ENCODE data around the gene NPAS2.

Gene NPAS2

DNA sequence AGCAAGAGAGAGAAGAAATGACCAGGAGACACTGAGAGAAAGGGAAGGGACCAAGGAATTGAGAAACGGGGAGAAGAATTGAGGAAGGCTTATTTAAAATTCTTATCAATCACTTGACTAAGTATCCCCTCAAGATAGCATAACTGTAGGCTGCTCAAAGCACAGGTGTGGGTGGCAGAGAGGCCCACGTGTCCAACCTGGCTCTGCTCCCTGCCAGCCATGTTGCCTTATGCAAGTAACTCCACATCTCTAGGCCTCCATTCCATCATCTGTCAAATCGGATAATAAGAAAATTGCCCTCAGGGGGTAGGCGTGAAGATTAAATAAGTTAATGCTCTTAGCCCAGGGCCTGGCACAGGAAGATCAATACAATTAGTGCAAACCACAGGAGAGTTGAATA is 7.4 kb upstream of the NPAS2 start:
- TF ChIP-seq, protein P1, sequence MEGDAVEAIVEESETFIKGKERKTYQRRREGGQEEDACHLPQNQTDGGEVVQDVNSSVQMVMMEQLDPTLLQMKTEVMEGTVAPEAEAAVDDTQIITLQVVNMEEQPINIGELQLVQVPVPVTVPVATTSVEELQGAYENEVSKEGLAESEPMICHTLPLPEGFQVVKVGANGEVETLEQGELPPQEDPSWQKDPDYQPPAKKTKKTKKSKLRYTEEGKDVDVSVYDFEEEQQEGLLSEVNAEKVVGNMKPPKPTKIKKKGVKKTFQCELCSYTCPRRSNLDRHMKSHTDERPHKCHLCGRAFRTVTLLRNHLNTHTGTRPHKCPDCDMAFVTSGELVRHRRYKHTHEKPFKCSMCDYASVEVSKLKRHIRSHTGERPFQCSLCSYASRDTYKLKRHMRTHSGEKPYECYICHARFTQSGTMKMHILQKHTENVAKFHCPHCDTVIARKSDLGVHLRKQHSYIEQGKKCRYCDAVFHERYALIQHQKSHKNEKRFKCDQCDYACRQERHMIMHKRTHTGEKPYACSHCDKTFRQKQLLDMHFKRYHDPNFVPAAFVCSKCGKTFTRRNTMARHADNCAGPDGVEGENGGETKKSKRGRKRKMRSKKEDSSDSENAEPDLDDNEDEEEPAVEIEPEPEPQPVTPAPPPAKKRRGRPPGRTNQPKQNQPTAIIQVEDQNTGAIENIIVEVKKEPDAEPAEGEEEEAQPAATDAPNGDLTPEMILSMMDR (IDR thresholded peaks at IDR 0.05) = no peak
- no peak overlapping the region for H3K4me3 ChIP-seq
- DNase-seq = no peak
- no peaks in the 10 kb centered on the region for H3K36me3 ChIP-seq
- H3K27ac ChIP-seq = no peak overlapping the region
- H3K9me3 ChIP-seq = no peaks in the 10 kb centered on the region
- peaks cover 0 to 16% (median 3%) of the 10 kb centered on the region in 4 donors for H3K4me1 ChIP-seq
- intact Hi-C loops (cut with DNase I; ENCODE audit: low total_unique reads) = no loop called here
- no peaks in the 10 kb centered on the region for H3K27me3 ChIP-seq

DNA sequence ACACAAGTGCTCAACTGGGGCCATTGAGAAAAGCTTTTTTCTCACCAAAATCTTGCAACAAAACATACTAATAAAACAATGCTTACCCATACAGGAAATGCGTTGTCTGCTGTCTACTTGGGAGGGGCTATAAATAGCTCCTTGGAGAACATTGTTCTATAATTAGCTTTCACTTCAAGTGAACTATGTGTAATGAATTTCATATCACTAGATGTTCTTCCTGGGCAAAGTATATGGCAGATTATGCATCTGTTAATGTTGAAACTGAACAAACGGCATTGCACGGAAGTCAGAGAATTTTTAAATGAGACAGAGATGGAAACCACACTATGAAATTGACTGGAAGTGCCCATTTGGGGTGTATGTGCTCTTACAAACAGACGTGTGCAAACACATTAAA is 6.4 kb upstream of the NPAS2 start:
- intact Hi-C loops (cut with DNase I; ENCODE audit: low total_unique reads) = no loop called here
- TF ChIP-seq, protein P1 (IDR thresholded peaks at IDR 0.05) = no peak
- no peaks in the 10 kb centered on the region for H3K36me3 ChIP-seq
- no peak for DNase-seq
- no peak overlapping the region for H3K27ac ChIP-seq
- no peaks in the 10 kb centered on the region for H3K27me3 ChIP-seq
- no peak overlapping the region for H3K4me3 ChIP-seq
- no peaks in the 10 kb centered on the region for H3K9me3 ChIP-seq
- peaks cover 0 to 23% (median 3%) of the 10 kb centered on the region in 4 donors for H3K4me1 ChIP-seq

DNA sequence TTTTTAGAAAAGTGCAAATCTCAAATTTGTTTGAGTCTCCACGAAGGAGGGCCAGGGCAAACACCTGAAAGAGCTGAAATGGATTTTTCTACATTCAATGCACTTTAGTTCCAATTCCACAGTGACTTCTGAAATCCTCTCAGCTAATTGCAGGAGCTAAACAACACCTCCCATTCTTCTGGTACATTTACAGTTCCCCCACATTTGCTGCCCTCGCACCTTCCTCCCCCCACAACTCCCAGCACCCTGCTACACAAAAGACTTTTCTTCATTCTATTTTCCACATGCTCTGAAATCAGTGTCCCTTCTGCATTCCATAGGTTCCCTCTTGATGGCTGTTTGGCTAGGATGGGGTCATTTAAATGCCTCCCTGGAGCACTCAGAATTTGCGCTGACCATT is 5.9 kb upstream of the NPAS2 start:
- no peak for DNase-seq
- no peaks in the 10 kb centered on the region for H3K27me3 ChIP-seq
- TF ChIP-seq, protein P1 (IDR thresholded peaks at IDR 0.05) = no peak
- H3K36me3 ChIP-seq = no peaks in the 10 kb centered on the region
- H3K4me1 ChIP-seq = peaks cover 0 to 26% (median 3%) of the 10 kb centered on the region in 4 donors
- no peaks in the 10 kb centered on the region for H3K9me3 ChIP-seq
- H3K27ac ChIP-seq = no peak overlapping the region
- intact Hi-C loops (cut with DNase I; ENCODE audit: low total_unique reads) = no loop called here
- no peak overlapping the region for H3K4me3 ChIP-seq

DNA sequence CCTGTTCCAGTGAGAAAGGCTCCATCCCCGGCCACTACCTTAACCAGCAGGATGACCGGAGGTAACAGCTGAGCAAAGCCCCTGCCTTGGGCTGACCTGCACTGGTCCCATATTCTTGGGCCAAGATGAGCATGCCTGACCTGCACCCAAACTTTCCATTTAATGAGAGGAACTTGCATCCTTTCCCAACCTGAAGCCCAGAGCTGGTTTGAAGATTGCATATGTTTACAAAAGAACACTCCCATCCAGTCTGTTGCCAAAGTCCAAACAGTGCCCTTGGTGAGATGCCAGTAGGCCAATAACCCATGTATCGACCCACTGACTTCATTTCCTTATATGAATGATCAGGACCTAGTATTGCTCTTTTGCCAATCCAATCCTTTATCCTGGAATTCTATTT is 5.5 kb upstream of the NPAS2 start:
- H3K4me1 ChIP-seq = peaks cover 0 to 29% (median 6%) of the 10 kb centered on the region in 4 donors
- no peaks in the 10 kb centered on the region for H3K36me3 ChIP-seq
- H3K9me3 ChIP-seq = no peaks in the 10 kb centered on the region
- intact Hi-C loops (cut with DNase I; ENCODE audit: low total_unique reads) = no loop called here
- no peak overlapping the region for H3K4me3 ChIP-seq
- H3K27me3 ChIP-seq = no peaks in the 10 kb centered on the region
- no peak for DNase-seq
- TF ChIP-seq, protein P1 (IDR thresholded peaks at IDR 0.05) = no peak
- no peak overlapping the region for H3K27ac ChIP-seq

DNA sequence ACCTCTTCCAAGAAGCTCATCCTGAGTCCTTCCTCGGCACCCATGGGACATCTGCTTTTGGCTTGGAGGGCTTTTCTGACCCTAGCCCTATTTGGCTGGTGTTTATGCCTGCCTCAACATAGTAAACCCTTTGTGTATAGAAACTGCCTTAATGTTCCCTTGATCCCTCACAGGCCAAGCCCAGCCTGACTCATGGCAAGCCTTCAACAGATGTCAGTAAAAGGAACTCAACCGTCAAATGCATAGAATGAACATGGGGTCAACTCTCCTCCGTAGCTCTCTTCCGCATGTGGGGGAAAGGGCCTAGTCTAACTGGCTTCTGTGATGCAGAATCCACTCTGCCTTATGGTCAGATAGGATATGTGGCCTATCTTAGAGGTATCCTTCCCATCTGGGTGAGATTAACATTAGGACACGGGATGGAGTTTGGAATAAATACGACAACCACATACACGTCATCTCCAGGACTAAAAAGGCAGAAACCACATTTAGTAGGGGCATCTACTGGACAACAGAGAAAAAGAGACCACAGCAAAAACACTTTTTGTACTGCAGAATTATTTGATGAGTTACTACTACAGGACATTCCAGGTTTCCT is 2.5 kb upstream of the NPAS2 start:
- Histone ChIP-seq H3K36me3 (no peaks in the 10 kb centered on the region), H3K4me1 (peaks cover 0 to 53% (median 16%) of the 10 kb centered on the region in 4 donors), H3K9me3 (no peaks in the 10 kb centered on the region), H3K27ac (peak overlapping the region; percentile 89), H3K27me3 (no peaks in the 10 kb centered on the region), H3K4me3 (no peak overlapping the region)
- DNase-seq = no peak
- intact Hi-C loops (cut with DNase I; ENCODE audit: low total_unique reads) = loop anchor here (5.0 kb wide), 1 partner anchor 160 kb away; no protein-coding TSS in a partner anchor
- TF ChIP-seq, protein P1 (IDR thresholded peaks at IDR 0.05) = no peak

Measured in tibial artery (tissue), 4 donors.